DOHH2 (cell line): ENCODE measurements around the gene MRGPRX3.

Experiments
- CTCF ChIP-seq: fragments of 200-600 bp; sonication (generic); IDR thresholded peaks from one replicate; pipeline ENCODE4 v1.5.1; 2014; ENCODE audit warnings: antibody characterized with exemption, mild to moderate bottlenecking, low read depth, low read length; ENCODE audit not compliant: poor library complexity, severe bottlenecking
- EZH2phosphoT487 ChIP-seq: fragments of 200-600 bp; sonication (generic); IDR thresholded peaks from 2 replicates; pipeline ENCODE4 v1.6.1; 2017; ENCODE audit warnings: borderline replicate concordance, mild to moderate bottlenecking, antibody characterized with exemption, low read length, moderate library complexity, mixed read lengths

GRCh38 chr11:18108254-18108653, 24.1 kb upstream of the MRGPRX3 start:
- TF ChIP-seq CTCF (no peak), EZH2phosphoT487 (no peak)
